AG04450 (cell line): ENCODE results near the gene DOCK4. TPM values are rescaled to one million over a fixed set of nuclear protein-coding genes. Genes with fewer than 3 reads are reported as not detected.

ENCODE experiments used
- CTCF ChIA-PET: fragments of 300-600, 350-600 bp; formaldehyde crosslinking; extraction: SDS; loops from one replicate; lab custom pipeline; 2022; ENCODE audit warnings: antibody characterized with exemption, inconsistent platforms; lab: Charles Lee
- POLR2A ChIA-PET: fragments of 350-600 bp; formaldehyde crosslinking; extraction: SDS; loops from one replicate; lab custom pipeline; 2021; ENCODE audit warnings: antibody characterized with exemption, inconsistent platforms; lab: Yijun Ruan, JAX
- DNase-seq: peaks from one replicate; pipeline ENCODE4 v3.0.0-alpha.2; 2011; ENCODE audit warnings: low read depth, low spot score
- H3K27ac ChIP-seq: one replicate; pipeline ENCODE4 v1.5.1; 2012; ENCODE audit warnings: low read depth, low read length, control low read depth
- H3K27me3 ChIP-seq: one replicate; pipeline ENCODE4 v1.6.0; 2012; ENCODE audit warnings: low read length; ENCODE audit not compliant: control insufficient read depth, insufficient read depth
- H3K4me3 ChIP-seq: 2 replicates; pipeline ENCODE4 v1.5.1; 2011; ENCODE audit warnings: mild to moderate bottlenecking, low read depth, low read length, control low read depth
- H3K9me3 ChIP-seq: 2 replicates; pipeline ENCODE4 v1.5.1; 2012; ENCODE audit warnings: low read length; ENCODE audit not compliant: control insufficient read depth, insufficient read depth
- polyA plus RNA-seq: library from polyadenylated mRNA; depleted of rRNA; stranded (reverse); fragments of >200 nt; gene quantifications from 2 replicates; pipeline ENCODE4 v1.2.3, GENCODE V29; 2011
- TF ChIP-seq, protein P1 (sequence below): IDR thresholded peaks from 2 replicates; pipeline ENCODE4 v1.5.1; 2011; ENCODE audit warnings: low read depth, low read length, control low read depth, inconsistent platforms

Gene DOCK4
- polyA plus RNA-seq, 1 experiment = 12.6 TPM

DNA sequence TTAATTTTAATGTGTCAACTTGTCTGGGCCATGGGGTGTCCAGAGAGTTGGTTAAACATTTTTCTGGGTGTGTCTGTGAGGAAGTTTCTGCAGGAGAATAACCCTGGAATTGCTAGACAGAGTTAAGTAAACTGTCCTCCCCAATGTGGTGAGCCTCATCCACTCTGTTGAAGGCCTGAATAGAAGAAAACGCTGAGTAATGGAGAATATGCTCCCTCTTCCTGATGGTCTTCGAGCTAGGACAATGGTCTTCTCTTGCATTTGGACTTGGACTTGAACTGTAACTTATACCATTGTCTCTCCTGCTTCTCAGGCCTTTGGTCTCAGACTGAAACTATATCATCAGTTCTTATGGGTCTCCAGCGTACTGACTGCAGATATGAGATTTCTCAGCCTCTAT is 347.9 kb downstream of the DOCK4 start:
- POLR2A ChIA-PET = no interaction called here
- DNase-seq = no peak
- no peaks in the 10 kb centered on the region for H3K27me3 ChIP-seq
- TF ChIP-seq, protein P1, sequence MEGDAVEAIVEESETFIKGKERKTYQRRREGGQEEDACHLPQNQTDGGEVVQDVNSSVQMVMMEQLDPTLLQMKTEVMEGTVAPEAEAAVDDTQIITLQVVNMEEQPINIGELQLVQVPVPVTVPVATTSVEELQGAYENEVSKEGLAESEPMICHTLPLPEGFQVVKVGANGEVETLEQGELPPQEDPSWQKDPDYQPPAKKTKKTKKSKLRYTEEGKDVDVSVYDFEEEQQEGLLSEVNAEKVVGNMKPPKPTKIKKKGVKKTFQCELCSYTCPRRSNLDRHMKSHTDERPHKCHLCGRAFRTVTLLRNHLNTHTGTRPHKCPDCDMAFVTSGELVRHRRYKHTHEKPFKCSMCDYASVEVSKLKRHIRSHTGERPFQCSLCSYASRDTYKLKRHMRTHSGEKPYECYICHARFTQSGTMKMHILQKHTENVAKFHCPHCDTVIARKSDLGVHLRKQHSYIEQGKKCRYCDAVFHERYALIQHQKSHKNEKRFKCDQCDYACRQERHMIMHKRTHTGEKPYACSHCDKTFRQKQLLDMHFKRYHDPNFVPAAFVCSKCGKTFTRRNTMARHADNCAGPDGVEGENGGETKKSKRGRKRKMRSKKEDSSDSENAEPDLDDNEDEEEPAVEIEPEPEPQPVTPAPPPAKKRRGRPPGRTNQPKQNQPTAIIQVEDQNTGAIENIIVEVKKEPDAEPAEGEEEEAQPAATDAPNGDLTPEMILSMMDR = no peak
- H3K9me3 ChIP-seq = no peaks in the 10 kb centered on the region
- CTCF ChIA-PET = interaction anchor here (0.6 kb wide), 2 partner anchors 95 to 106 kb away, joined by 3 read pairs; no protein-coding TSS in a partner anchor
- H3K27ac ChIP-seq = no peak overlapping the region
- H3K4me3 ChIP-seq = no peak overlapping the region

DNA sequence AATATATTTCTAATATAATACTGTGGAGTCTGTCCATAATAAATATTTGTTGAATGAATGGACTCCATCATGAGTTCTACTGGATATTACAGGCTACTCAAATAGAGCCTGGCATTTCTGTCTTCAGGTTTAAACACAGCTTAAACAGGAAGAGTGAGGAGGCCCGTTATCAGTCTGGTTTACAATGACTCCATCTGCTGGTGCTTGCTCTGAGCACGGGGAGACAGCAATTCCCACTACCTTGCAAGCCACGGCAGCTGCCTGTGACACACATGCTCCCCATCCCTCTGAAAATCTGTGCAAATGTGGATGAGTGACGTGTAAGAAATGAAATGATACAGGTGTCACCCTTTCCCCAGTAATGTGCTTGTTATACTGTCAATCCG is 350.4 kb downstream of the DOCK4 start:
- TF ChIP-seq, protein P1 = peak; percentile 50
- DNase-seq = no peak

DNA sequence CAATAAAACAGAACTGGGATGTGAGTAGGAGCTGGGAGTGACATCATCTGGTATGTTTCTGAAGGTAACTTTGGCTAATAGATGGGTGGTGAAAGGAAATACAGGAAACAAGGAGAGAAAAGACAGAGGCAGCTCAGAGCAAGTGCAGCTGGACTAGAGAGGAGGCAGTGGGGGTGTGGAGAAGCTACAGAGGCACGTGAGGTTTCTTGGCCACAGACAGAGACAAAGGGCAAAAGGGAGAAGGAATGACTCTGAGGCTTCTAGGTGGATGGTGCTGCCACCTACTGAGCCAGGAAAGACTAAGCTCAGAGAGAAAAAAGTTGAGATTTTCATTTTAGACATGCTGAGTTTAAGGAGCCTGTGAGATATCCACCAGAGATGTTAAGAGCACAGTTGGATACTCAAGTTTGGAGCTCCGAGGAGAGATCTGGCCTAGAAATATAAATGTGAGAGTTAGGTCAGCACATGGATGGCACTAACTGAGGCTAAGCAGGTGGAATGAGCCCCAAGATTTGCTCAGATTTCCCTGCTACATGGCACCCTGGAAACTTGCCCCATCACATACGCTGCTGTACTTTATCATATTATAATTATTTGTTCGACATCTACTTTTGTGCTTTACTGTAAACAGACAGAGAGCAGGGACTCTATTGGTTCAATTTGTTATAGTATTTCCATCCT is 350.9 kb downstream of the DOCK4 start:
- TF ChIP-seq, protein P1 = peak; percentile 82
- Histone ChIP-seq H3K27me3 (no peaks in the 10 kb centered on the region), H3K27ac (no peak overlapping the region), H3K9me3 (peaks cover under 1% of the 10 kb centered on the region; the same call in 1 of the 2 replicates), H3K4me3 (no peak overlapping the region)
- peak; percentile 68 for DNase-seq
- CTCF ChIA-PET = interaction anchor here (0.5 to 6.2 kb wide), 46 partner anchors 11 to 761 kb away, joined by 3 to 83 read pairs (median 4); no protein-coding TSS in a partner anchor
- POLR2A ChIA-PET = interaction anchor here (0.6 to 1.0 kb wide), 2 partner anchors 9 to 92 kb away, joined by 4 read pairs; no protein-coding TSS in a partner anchor

More for the DNA sequence above, 350.4 kb downstream of the DOCK4 start:
- H3K4me3 ChIP-seq = no peak overlapping the region
- ChIA-PET POLR2A (interaction anchor here (0.6 to 1.0 kb wide), 2 partner anchors 9 to 92 kb away, joined by 4 read pairs; no protein-coding TSS in a partner anchor), CTCF (interaction anchor here (0.5 to 6.2 kb wide), 44 partner anchors 10 to 760 kb away, joined by 3 to 83 read pairs (median 4); no protein-coding TSS in a partner anchor)
- no peaks in the 10 kb centered on the region for H3K9me3 ChIP-seq
- H3K27ac ChIP-seq = no peak overlapping the region
- no peaks in the 10 kb centered on the region for H3K27me3 ChIP-seq

DNA sequence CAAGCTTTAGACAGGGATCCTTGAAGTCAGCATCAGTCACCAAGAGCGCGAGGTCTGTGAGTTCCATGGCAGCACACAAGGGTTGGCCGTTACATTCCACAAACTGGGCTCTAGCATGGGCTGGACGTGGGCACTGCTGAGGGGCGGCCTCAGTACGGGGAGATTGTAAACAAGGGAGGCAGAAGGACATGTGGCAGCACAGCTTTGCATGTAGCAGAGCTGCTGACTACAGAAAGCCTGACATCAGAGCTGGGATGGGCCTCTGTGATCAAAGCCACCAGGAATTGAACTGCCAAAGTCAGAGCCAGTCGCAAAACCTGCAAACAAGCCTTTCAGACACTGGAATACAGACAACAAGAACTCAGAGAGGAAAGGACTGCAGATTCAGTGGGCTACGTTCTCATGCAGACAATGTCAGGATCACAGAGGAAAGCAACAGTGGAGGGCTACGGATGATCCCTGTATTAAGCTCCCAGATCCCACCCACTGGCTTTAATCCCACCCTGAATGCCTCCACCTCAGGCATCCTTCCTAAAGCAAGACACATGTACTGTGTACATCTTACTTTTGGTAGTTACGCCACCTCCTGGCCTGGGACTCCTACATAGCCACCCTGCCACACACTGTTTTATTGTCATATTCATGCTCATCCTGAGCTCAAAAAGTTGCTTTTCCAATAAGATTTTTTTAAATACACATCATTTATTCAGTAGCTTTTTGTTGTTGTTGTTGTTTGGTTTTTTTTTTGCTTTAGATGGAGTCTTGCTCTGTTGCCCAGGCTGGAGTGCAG is 352.8 kb downstream of the DOCK4 start:
- POLR2A ChIA-PET = no interaction called here
- TF ChIP-seq, protein P1 = peak; percentile 23
- no peak for DNase-seq
- CTCF ChIA-PET = interaction anchor here (0.8 to 6.2 kb wide), 9 partner anchors 9 to 112 kb away, joined by 3 to 83 read pairs (median 22); no protein-coding TSS in a partner anchor
- peaks cover 3% of the 10 kb centered on the region; the same call in 1 of the 2 replicates for H3K9me3 ChIP-seq
- H3K27me3 ChIP-seq = no peaks in the 10 kb centered on the region
- H3K27ac ChIP-seq = no peak overlapping the region
- no peak overlapping the region for H3K4me3 ChIP-seq
